SK-N-SH (cell line): ENCODE measurements around the gene GOLGA5. TPM values are rescaled to one million over a fixed set of nuclear protein-coding genes. Genes with fewer than 3 reads are reported as not detected.
"Not testable (repeated sequence)": the region's sequence is repeated elsewhere in the genome, so short reads cannot be mapped to it uniquely, and the experiment has no call there.

Experiments used
- CTCF ChIA-PET: fragments of 300-600, 350-600 bp; formaldehyde crosslinking; extraction: SDS; loops from one replicate; lab custom pipeline; 2021; lab: Yijun Ruan, JAX
- POLR2A ChIA-PET: fragments of 350-600 bp; sonication (Branson Sonifier 250); formaldehyde crosslinking; extraction: SDS; loops from one replicate; lab custom pipeline; 2020; ENCODE audit warnings: antibody characterized with exemption, inconsistent platforms; lab: Yijun Ruan, JAX
- DNase-seq: peaks from one replicate; pipeline ENCODE4 v3.0.0; 2012
- H2AFZ ChIP-seq: fragments of 200-600 bp; sonication (generic); 2 replicates; pipeline ENCODE4 v1.8.1; 2016; ENCODE audit warnings: antibody characterized with exemption, mild to moderate bottlenecking, low read depth
- H3F3A ChIP-seq: fragments of 200-600 bp; sonication (generic); replicated peaks from 2 replicates; pipeline ENCODE3; 2016; ENCODE audit warnings: antibody characterized with exemption, mild to moderate bottlenecking; ENCODE audit not compliant: insufficient read depth
- H3K27ac ChIP-seq, 2 experiments: fragments of 200-500 bp in 1 of 2; fragments of 200-600 bp in 1 of 2; sonication (Bioruptor generic) in 1 of 2; sonication (generic), shearing (Covaris generic) in 1 of 2; 2 replicates each; pipeline versions ENCODE4 v1.5.1 to v1.6.1; 2014 to 2016; ENCODE audit warnings: low read depth in 2 of 2, inconsistent platforms in 1 of 2, low read length in 1 of 2, mild to moderate bottlenecking in 1 of 2, mixed read lengths in 1 of 2
- H3K27me3 ChIP-seq: fragments of 200-600 bp; sonication (generic), shearing (Covaris generic); 2 replicates; pipeline ENCODE4 v1.6.1; 2016; ENCODE audit warnings: mixed run types; ENCODE audit not compliant: insufficient read depth
- H3K36me3 ChIP-seq, 2 experiments: fragments of 200-500 bp in 1 of 2; fragments of 200-600 bp in 1 of 2; sonication (Bioruptor generic) in 1 of 2; sonication (generic) in 1 of 2; replicated peaks in 1 of 2; 2 replicates each; pipeline versions ENCODE3 to v1.5.1; 2014 to 2016; ENCODE audit warnings: low read length in 1 of 2, mild to moderate bottlenecking in 1 of 2; ENCODE audit not compliant: insufficient read depth in 2 of 2, control insufficient read depth in 1 of 2
- H3K4me1 ChIP-seq, 2 experiments: fragments of 200-500 bp in 1 of 2; fragments of 200-600 bp in 1 of 2; sonication (Bioruptor generic) in 1 of 2; sonication (generic), shearing (Covaris generic) in 1 of 2; 2 replicates each; pipeline versions ENCODE4 v1.5.1 to v1.6.1; 2014 to 2016; ENCODE audit warnings: low read depth in 1 of 2, low read length in 1 of 2, mixed run types in 1 of 2; ENCODE audit not compliant: insufficient read depth in 2 of 2, control insufficient read depth in 1 of 2
- H3K4me2 ChIP-seq: fragments of 200-600 bp; sonication (generic), shearing (Covaris generic); 2 replicates; pipeline ENCODE4 v1.6.1; 2017; ENCODE audit warnings: mixed run types
- H3K4me3 ChIP-seq, 2 experiments: fragments of 200-500 bp in 1 of 2; fragments of 200-600 bp in 1 of 2; sonication (Bioruptor generic) in 1 of 2; sonication (generic), shearing (Covaris generic) in 1 of 2; 2 replicates each; pipeline versions ENCODE4 v1.5.1 to v1.8.1; 2014 to 2016; ENCODE audit warnings: low read depth in 2 of 2, inconsistent platforms in 1 of 2, low read length in 1 of 2, mild to moderate bottlenecking in 1 of 2, mixed read lengths in 1 of 2, moderate library complexity in 1 of 2
- H3K79me2 ChIP-seq: fragments of 200-600 bp; sonication (generic); 2 replicates; pipeline ENCODE4 v1.8.1; 2017; ENCODE audit warnings: mild to moderate bottlenecking; ENCODE audit not compliant: insufficient read depth
- H3K9ac ChIP-seq: fragments of 200-600 bp; sonication (generic); 2 replicates; pipeline ENCODE4 v1.6.1; 2017; ENCODE audit warnings: mixed run types
- H3K9me2 ChIP-seq: fragments of 200-600 bp; sonication (generic); 2 replicates; pipeline ENCODE4 v1.6.1; 2017; ENCODE audit warnings: mixed run types
- H3K9me3 ChIP-seq: fragments of 200-600 bp; sonication (generic); 2 replicates; pipeline ENCODE4 v1.6.1; 2017; ENCODE audit warnings: mixed run types, mild to moderate bottlenecking, moderate library complexity
- H4K20me1 ChIP-seq: fragments of 200-600 bp; sonication (generic); 2 replicates; pipeline ENCODE4 v1.6.1; 2017; ENCODE audit warnings: mild to moderate bottlenecking, mixed run types; ENCODE audit not compliant: insufficient read depth
- CHD2 ChIP-seq: fragments of 150-350 bp; IDR thresholded peaks from 2 replicates; pipeline ENCODE4 v1.6.1; 2018; ENCODE audit warnings: low read length; ENCODE audit not compliant: partially characterized antibody
- ELF1 ChIP-seq: IDR thresholded peaks from 2 replicates; pipeline ENCODE4 v1.4.0; 2012
- EP300 ChIP-seq, 2 experiments: IDR thresholded peaks; 2 replicates each; pipeline versions ENCODE4 v1.4.0 to v1.6.1; 2012; ENCODE audit warnings: borderline replicate concordance in 1 of 2, low read depth in 1 of 2, low read length in 1 of 2
- GABPA ChIP-seq: IDR thresholded peaks from 2 replicates; pipeline ENCODE4 v1.4.0; 2012; ENCODE audit warnings: low read depth, mild to moderate bottlenecking
- GATA2 ChIP-seq: sonication (generic); formaldehyde crosslinking; IDR thresholded peaks from 2 replicates; pipeline ENCODE4 v1.5.0; 2020; ENCODE audit warnings: mild to moderate bottlenecking, missing genetic modification reagents
- IRF3 ChIP-seq: fragments of 150-350 bp; IDR thresholded peaks from 2 replicates; pipeline ENCODE4 v1.6.1; 2016; ENCODE audit warnings: mild to moderate bottlenecking, low read depth, low read length
- JUND ChIP-seq: IDR thresholded peaks from 2 replicates; pipeline ENCODE4 v1.4.0; 2012
- MAX ChIP-seq: IDR thresholded peaks from 2 replicates; pipeline ENCODE4 v1.4.0; 2012; ENCODE audit warnings: low read depth
- MEF2A ChIP-seq: IDR thresholded peaks from 2 replicates; pipeline ENCODE4 v1.4.0; 2012; ENCODE audit warnings: low read depth, borderline replicate concordance
- MXI1 ChIP-seq: IDR thresholded peaks from 2 replicates; pipeline ENCODE4 v1.6.1; 2012; ENCODE audit warnings: mild to moderate bottlenecking, low read depth, low read length, improper control_type of control experiment
- PBX3 ChIP-seq: IDR thresholded peaks from 2 replicates; pipeline ENCODE4; 2012
- POLR2AphosphoS5 ChIP-seq: IDR thresholded peaks from 2 replicates; pipeline ENCODE4 v1.6.1; 2012; ENCODE audit warnings: low read depth, low read length
- RFX5 ChIP-seq: IDR thresholded peaks from 2 replicates; pipeline ENCODE4 v1.6.1; 2012; ENCODE audit warnings: mild to moderate bottlenecking, improper control_type of control experiment, low read length
- SIN3A ChIP-seq: IDR thresholded peaks from 2 replicates; pipeline ENCODE4 v1.6.1; 2012; ENCODE audit warnings: low read depth, mild to moderate bottlenecking, low read length, moderate library complexity, borderline replicate concordance
- SMC3 ChIP-seq: IDR thresholded peaks from 2 replicates; pipeline ENCODE4 v1.6.1; 2012; ENCODE audit warnings: low read depth, low read length, improper control_type of control experiment
- TCF12 ChIP-seq: IDR thresholded peaks from 2 replicates; pipeline ENCODE4 v1.4.0; 2012
- USF1 ChIP-seq: IDR thresholded peaks from 2 replicates; pipeline ENCODE4 v1.4.0; 2012; ENCODE audit warnings: low read depth, borderline replicate concordance
- ZBTB33 ChIP-seq: IDR thresholded peaks from 2 replicates; pipeline ENCODE4 v1.4.0; 2012; ENCODE audit warnings: low read depth, borderline replicate concordance
- WGBS: methylation state at CpG from one replicate; pipeline ENCODE4 v1.1.6; 2017; ENCODE audit warnings: low lambda C conversion rate; 5-methylcytosine and 5-hydroxymethylcytosine counted together
- polyA plus RNA-seq, 3 experiments: library from polyadenylated mRNA; depleted of rRNA; stranded (reverse); fragments of >200 nt; gene quantifications; 2 replicates each; pipeline ENCODE4 v1.2.3, GENCODE V29; 2012

GOLGA5 gene
- polyA plus RNA-seq, 1 of the 3 experiments (the other 2 are of a cell fraction): 25.6 TPM

- peaks cover 74 to 79% of the 10 kb centered on the region in 2 experiments for H3K36me3 ChIP-seq
- H3K4me3 ChIP-seq, H3K9ac ChIP-seq, DNase-seq, POLR2A ChIA-PET, H3K27ac ChIP-seq, H3K27me3 ChIP-seq, H3K4me1 ChIP-seq, H4K20me1 ChIP-seq, H3K4me2 ChIP-seq, H3K9me2 ChIP-seq, H3F3A ChIP-seq, CTCF ChIA-PET, H3K9me3 ChIP-seq, H2AFZ ChIP-seq, H3K79me2 ChIP-seq: not testable (repeated sequence)
- 100% methylated on average over 1 of the region's 7 CpGs for WGBS
Measured at GRCh38 chr14:92820536-92820840, 26.4 kb downstream of the GOLGA5 start.

- H3K9ac ChIP-seq: no peak overlapping the region
- H3K9me3 ChIP-seq: no peaks in the 10 kb centered on the region
- H3K36me3 ChIP-seq: peaks cover 69 to 78% of the 10 kb centered on the region in 2 experiments
- H3F3A ChIP-seq: no peaks in the 10 kb centered on the region
- ChIA-PET POLR2A (no interaction called here), CTCF (no interaction called here)
- H3K79me2 ChIP-seq: no peaks in the 10 kb centered on the region
- no peaks in the 10 kb centered on the region for H3K27me3 ChIP-seq
- H3K4me2 ChIP-seq: no peak overlapping the region
- no peak for DNase-seq
- no peaks in the 10 kb centered on the region for H3K4me1 ChIP-seq
- 88% methylated on average over 2 of the region's 2 CpGs for WGBS
- H3K9me2 ChIP-seq: no peaks in the 10 kb centered on the region
- H3K27ac ChIP-seq: no peak overlapping the region
- H4K20me1 ChIP-seq: no peaks in the 10 kb centered on the region
- no peak overlapping the region for H3K4me3 ChIP-seq
- no peak overlapping the region for H2AFZ ChIP-seq
- TF ChIP-seq ELF1: no peak
- no peak for TF ChIP-seq TCF12
- no peak for TF ChIP-seq SIN3A
- no peak for TF ChIP-seq SMC3
- no peak for TF ChIP-seq USF1
- no peak for TF ChIP-seq IRF3
- no peak for TF ChIP-seq POLR2AphosphoS5
- no peak for TF ChIP-seq GATA2
- TF ChIP-seq JUND: no peak
- no peak for TF ChIP-seq MAX
Measured at GRCh38 chr14:92830902-92831301, 36.8 kb downstream of the GOLGA5 start.

- H3K27me3 ChIP-seq: no peaks in the 10 kb centered on the region
- no peaks in the 10 kb centered on the region for H3K9me2 ChIP-seq
- H3K9ac ChIP-seq: no peak overlapping the region
- H3K79me2 ChIP-seq: no peaks in the 10 kb centered on the region
- peaks cover 62 to 81% of the 10 kb centered on the region in 2 experiments for H3K36me3 ChIP-seq
- ChIA-PET CTCF (interaction anchor here (0.5 kb wide), 1 partner anchor 64 kb away, joined by 3 read pairs; no protein-coding TSS in a partner anchor), POLR2A (no interaction called here)
- no peak for DNase-seq
- no peaks in the 10 kb centered on the region for H4K20me1 ChIP-seq
- H3K9me3 ChIP-seq: no peaks in the 10 kb centered on the region
- no peak overlapping the region for H3K4me3 ChIP-seq
- H2AFZ ChIP-seq: no peak overlapping the region
- no peaks in the 10 kb centered on the region for H3K4me1 ChIP-seq
- H3K4me2 ChIP-seq: no peak overlapping the region
- no peaks in the 10 kb centered on the region for H3F3A ChIP-seq
- no peak overlapping the region for H3K27ac ChIP-seq
- 82% methylated on average over 7 of the region's 7 CpGs for WGBS
- no peak for TF ChIP-seq ZBTB33
- no peak for TF ChIP-seq MXI1
- TF ChIP-seq CHD2: no peak
- TF ChIP-seq SMC3: no peak
- no peak for TF ChIP-seq GABPA
- TF ChIP-seq RFX5: no peak
- TF ChIP-seq ELF1: no peak
- no peak for TF ChIP-seq POLR2AphosphoS5
- no peak for TF ChIP-seq GATA2
- no peak for TF ChIP-seq EP300 (IDR thresholded peaks at IDR 0.05; ENCODE audit: borderline replicate concordance in 1 of 2, low read depth in 1 of 2, low read length in 1 of 2)
- TF ChIP-seq MEF2A: no peak
- TF ChIP-seq JUND: no peak
- TF ChIP-seq PBX3: no peak
Measured at GRCh38 chr14:92832137-92832700, 38.1 kb downstream of the GOLGA5 start.
